GM20000 (cell line): Measurements from ENCODE around the gene LSM12.
"Not testable (repeated sequence)": the region's sequence is repeated elsewhere in the genome, so short reads cannot be mapped to it uniquely, and the experiment has no call there.

Experiments
- DNase-seq: peaks from one replicate; pipeline ENCODE4 v3.0.0; 2012; ENCODE audit warnings: low spot score
- TF ChIP-seq, protein P1 (sequence below): IDR thresholded peaks from 2 replicates; pipeline ENCODE4 v1.5.1; 2012; ENCODE audit warnings: mild to moderate bottlenecking, control low read depth; ENCODE audit errors: extremely low read depth, missing control alignments

Gene LSM12

DNA sequence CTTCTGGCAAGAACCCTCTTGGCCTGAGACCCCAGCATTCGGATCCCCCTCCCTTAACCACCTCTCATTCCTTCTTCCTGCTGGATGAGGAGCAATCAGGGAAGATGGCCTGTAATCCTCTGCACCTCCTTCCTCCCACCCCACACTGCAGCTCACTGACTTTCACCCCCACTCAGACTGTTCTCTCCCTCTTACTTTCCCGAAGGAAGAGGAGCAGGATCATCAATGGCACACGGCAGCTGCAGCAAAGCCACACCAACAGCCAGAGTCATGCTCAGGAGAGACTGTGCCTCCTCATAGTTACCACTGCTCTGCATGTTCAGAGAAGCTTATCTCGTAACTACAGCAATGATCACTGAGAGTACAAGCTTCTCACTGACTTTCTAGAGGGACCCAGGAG, 41.6 kb downstream of the LSM12 start:
- no peak for DNase-seq
- TF ChIP-seq, protein P1, sequence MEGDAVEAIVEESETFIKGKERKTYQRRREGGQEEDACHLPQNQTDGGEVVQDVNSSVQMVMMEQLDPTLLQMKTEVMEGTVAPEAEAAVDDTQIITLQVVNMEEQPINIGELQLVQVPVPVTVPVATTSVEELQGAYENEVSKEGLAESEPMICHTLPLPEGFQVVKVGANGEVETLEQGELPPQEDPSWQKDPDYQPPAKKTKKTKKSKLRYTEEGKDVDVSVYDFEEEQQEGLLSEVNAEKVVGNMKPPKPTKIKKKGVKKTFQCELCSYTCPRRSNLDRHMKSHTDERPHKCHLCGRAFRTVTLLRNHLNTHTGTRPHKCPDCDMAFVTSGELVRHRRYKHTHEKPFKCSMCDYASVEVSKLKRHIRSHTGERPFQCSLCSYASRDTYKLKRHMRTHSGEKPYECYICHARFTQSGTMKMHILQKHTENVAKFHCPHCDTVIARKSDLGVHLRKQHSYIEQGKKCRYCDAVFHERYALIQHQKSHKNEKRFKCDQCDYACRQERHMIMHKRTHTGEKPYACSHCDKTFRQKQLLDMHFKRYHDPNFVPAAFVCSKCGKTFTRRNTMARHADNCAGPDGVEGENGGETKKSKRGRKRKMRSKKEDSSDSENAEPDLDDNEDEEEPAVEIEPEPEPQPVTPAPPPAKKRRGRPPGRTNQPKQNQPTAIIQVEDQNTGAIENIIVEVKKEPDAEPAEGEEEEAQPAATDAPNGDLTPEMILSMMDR = no peak

DNA sequence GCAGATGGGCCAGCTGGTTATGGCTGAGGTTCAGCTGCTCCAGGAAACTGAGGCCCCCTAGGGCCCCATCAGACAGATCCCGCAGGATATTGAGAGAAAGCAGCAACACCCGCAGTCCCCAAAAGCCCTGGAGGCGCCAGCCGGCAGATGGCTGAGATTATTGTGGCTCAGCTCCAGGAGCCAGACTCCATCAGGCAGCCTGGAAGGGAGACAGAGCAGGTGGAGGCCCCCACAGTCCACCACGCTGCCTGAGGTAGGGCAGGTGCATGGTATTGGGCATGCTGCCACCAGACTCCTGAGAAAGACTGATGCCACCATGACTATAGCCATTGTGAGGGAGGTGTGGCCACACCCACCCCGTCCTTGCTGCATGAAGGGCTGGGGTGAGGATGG, 42.2 kb downstream of the LSM12 start:
- no peak for DNase-seq
- TF ChIP-seq, protein P1 = no peak

DNA sequence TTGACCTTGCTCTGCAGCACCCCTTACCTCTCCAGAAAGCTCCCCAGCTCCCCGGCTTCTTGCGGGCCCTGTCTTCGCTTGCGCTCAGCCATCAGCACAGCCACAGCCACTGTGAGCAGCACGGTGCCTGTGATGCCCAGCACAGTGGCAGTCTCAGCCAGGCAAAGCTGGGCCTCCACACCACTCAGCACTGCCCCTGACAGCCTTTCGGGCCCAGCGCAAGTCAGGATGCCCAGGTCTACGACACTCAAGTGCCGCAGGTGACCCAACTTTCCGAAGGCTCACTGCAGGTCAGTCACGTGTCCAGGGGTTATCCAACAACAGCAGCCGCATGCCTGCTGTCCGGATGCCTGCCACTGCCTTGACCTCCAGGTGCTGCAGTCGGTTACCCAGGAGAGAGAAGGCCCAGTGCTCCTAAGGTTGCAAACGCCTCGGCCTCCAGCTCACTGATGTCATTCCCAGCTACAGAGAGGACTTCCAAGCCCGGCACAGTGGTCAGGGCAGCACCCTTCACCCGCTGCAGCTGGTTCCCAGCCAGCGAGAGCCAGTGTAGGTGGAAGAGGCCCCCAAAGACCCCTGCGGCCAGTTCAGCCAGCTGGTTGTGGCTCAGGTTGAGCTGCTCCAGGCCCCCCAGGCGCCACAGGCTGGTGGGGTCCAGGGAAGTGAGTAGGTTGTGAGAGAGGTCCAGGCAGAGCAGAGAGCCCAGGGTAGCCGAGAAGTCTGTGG, 42.8 kb downstream of the LSM12 start:
- TF ChIP-seq, protein P1 = no peak
- no peak for DNase-seq

DNA sequence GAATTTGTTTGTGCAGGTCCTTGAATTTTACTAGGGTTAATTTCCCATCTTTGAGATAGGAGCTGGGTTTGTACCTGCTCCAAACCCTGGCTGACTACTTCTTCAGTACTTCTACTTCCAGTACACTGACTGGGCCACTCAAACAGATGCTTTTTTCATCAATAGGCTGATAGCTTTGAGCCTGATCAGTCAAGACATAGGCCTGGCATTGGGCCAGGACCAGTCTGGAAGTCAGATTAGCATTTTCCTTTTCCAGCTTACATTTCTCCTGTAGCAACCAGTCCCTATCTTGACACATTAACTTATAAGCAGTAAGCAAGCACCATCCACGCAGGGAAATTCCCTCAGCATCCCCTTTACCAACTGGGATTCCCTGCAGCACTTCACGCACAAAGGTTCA, 44.2 kb downstream of the LSM12 start:
- DNase-seq = no peak
- TF ChIP-seq, protein P1 = no peak

DNA sequence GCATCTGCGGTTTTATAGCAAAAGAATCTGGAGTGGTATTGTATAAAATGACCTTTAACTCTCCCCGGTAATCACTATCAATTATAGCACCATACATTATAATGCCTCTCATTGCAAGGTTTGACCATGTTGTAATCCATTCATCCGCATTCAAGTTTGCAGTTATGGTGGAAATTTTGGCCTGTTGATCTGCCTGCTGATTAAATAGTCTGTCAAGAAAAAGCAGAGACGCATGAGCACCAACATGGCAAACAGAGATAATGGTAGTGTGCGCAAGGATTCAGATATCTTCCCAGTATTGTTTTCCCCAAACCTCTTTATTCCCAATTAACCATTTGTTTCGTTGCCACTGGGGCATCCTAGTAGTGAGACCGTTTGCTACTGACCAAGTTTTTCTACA, 45.2 kb downstream of the LSM12 start:
- not testable (repeated sequence) for DNase-seq

DNA sequence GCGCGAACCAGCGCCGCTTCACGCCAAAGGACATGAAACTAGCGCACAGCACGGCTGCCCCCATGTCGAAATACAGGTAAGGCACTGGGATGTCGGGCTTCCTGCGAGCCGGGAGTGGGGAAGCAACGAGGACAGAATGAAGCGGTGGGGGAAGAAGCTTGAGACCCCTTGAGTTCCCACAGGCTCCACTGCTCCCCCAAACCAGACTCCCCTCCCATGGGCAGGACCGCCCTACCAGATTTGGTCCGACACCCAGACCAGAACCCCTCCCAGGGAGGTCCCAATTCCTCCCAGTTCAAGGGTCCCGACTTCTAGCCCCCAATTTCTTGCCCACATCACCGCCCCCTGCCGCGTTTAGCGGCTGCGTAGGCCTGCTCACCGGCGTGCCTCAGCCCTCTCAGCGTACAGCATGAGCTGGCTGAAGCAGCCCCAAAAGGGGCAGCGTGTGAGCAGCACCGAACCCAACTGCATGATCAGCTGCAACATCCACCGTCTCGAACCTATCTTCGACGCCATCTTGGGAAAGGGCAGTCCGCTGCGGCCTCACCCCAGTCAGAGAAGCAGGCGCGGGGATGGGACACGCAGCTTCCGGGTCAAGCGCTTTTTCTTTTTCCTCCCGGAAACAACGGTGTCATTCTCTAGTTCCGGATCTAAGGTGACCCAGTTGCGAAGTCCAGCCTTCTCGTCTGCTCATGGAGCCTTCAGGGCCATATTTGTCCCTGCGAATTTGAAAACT, 51.9 kb downstream of the LSM12 start, which contains the start of gene TMEM101:
TMEM101 (minus strand) TSS at position 527 of the 736 bp plus-strand sequence; CDS start at position 516, 11 bp downstream.
- TF ChIP-seq, protein P1 = no peak
- peak; percentile 94 for DNase-seq

DNA sequence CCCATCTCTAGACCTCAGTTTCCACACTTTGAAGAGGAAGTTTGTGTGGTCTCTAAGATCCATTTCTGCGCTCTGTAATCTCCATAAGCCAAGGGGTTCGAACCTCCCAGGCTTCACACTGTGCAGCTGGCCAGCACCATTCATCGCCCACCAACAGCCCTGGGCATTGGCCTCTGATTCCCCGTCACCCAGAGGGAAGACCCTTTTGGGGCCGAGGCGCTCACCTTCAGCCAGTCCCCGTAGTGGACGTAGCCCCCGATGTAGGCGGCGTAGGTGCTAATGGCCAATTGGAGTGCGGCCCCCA, 52.4 kb downstream of the LSM12 start:
- TF ChIP-seq, protein P1 = no peak
- DNase-seq = no peak
